ENCODE measurements around the gene SLC4A5.
"Not testable (repeated sequence)": the region's sequence is repeated elsewhere in the genome, so short reads cannot be mapped to it uniquely, and the experiment has no call there.

SLC4A5 gene

DNA sequence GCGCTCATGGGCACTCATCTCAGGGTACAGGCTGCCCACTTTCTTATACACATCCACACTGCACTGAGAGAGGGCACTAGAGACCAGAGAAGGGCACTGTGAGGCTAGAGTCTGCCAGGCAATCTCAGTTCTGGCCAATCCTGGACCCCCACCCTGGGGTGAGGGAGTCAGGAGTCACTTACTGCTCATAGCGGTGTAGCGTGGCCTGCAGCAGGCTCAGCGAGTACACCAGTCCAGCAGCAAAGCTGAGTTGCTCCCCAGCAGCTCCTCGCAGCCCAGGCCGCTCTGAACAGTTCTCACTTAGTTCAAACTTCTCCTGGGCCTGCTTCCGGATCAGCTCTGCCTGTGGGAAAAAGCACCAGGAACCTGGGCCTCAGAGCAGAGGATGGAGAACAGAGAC, 24.6 kb upstream of the SLC4A5 start:
- no peak for DNase-seq (ENCODE audit: low read depth, low spot score)
- no peak overlapping the region for H3K4me3 ChIP-seq (ENCODE audit: low read length)
- no CpG with 5 or more reads among the region's 7 CpGs for WGBS (ENCODE audit: insufficient coverage, insufficient read length)
- peaks cover 68% of the 10 kb centered on the region for H3K36me3 ChIP-seq (ENCODE audit: control insufficient read depth, insufficient read depth, low read length)
- no peaks in the 10 kb centered on the region for H3K27me3 ChIP-seq (ENCODE audit: control insufficient read depth, insufficient read depth, low read length)
- H3K9me3 ChIP-seq (ENCODE audit: control insufficient read depth, insufficient read depth, low read length) = no peaks in the 10 kb centered on the region
- H3K4me1 ChIP-seq (ENCODE audit: control insufficient read depth, insufficient read depth, low read length) = no peaks in the 10 kb centered on the region
- H3K27ac ChIP-seq (ENCODE audit: low read length) = no peak overlapping the region

DNA sequence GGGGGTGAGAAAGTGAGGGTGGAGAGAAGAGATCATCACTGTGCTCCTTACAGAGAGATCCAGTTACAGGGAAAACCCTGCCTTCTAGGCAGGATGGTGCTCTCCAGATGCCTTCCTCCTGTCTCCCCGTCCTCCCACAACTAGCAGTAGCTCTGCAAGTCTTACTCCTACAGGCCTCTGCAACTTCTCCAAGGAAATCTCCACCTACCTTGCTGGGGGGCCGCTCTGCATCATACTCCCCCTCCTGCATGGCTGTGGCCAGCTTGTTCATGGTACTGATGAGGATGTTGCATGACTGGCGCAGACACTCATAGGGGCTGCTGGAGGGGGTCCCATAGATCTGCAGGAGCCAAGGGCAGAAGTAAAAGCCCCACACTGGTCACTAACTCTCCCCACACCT, 22.8 kb upstream of the SLC4A5 start:
- no peak for DNase-seq (ENCODE audit: low read depth, low spot score)
- Histone ChIP-seq H3K27ac (ENCODE audit: low read length) (no peak overlapping the region), H3K9me3 (ENCODE audit: control insufficient read depth, insufficient read depth, low read length) (no peaks in the 10 kb centered on the region), H3K36me3 (ENCODE audit: control insufficient read depth, insufficient read depth, low read length) (peaks cover 80% of the 10 kb centered on the region), H3K27me3 (ENCODE audit: control insufficient read depth, insufficient read depth, low read length) (no peaks in the 10 kb centered on the region), H3K4me3 (ENCODE audit: low read length) (no peak overlapping the region), H3K4me1 (ENCODE audit: control insufficient read depth, insufficient read depth, low read length) (no peaks in the 10 kb centered on the region)
- no CpG with 5 or more reads among the region's 3 CpGs for WGBS (ENCODE audit: insufficient coverage, insufficient read length)

DNA sequence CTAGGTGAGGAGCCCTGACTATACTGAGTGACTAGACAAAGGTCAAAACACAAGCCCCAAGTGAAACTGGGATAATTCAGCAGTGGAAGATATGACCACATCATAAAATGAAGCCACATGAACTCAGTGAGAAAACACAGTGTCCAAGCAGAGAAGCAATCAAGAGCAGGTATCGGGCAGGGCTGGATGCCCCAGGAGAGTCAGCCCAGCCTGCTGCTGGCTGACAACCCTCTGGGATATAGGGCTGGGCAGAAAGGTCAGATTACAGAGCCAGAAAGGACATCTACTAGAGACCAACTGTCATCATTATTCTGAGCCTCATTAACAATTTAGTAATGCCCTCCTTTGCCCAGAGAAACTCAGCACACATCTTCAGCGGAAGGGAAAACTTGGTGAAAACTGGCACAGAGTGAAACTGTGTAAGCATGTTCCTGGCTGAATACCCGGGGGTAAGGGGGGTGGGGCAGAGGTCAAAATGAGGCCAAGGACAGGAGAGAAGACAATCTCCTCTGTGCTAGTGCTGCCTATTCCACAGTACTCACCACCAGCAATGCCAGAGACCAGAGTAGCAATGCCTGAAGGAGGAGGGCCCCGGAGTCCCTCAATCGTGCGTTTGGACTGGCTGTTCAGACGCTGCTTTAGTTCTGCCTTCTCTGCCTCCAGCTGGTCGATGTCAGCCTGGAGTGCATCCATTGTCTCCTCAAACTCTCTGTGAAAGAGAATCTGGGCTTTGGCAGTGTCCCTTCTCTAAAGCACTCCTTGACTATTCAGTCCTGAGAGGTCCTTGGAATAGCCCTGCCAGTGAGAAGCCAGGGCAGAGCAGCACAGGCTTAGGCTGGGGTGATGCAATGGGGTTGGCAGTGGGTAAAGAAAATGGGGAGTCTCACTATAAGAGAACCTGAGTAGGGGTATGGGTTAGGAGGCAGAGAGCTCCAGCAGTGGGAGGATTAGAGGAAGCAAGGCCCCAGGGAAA, 21.6 kb upstream of the SLC4A5 start:
- Histone ChIP-seq H3K4me1 (ENCODE audit: control insufficient read depth, insufficient read depth, low read length) (no peaks in the 10 kb centered on the region), H3K4me3 (ENCODE audit: low read length) (no peak overlapping the region), H3K9me3 (ENCODE audit: control insufficient read depth, insufficient read depth, low read length) (no peaks in the 10 kb centered on the region), H3K27ac (ENCODE audit: low read length) (no peak overlapping the region), H3K27me3 (ENCODE audit: control insufficient read depth, insufficient read depth, low read length) (no peaks in the 10 kb centered on the region), H3K36me3 (ENCODE audit: control insufficient read depth, insufficient read depth, low read length) (peaks cover 73% of the 10 kb centered on the region)
- DNase-seq (ENCODE audit: low read depth, low spot score) = no peak
- WGBS (ENCODE audit: insufficient coverage, insufficient read length) = no CpG with 5 or more reads among the region's 8 CpGs

DNA sequence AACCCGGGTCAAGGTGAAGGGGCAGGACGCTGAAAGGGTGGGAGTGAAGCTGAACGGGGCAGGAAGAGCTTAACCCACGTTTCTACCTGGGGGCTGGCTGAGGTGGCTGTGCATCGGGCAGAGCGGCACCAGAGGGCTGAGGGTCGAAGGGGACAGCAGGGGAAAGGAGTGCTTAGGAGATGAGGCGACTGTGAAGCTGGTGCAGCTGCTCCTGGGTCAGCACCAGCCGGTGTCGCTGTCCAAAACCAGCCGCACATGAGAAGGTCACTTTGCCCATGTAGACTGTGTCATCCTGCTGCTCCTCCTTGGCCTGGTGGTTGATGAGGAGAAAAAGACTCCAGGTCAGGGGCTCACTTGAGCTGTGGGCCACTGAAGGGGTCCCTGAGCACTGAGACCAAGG, 18.1 kb upstream of the SLC4A5 start:
- Histone ChIP-seq H3K27me3 (ENCODE audit: control insufficient read depth, insufficient read depth, low read length) (no peaks in the 10 kb centered on the region), H3K36me3 (ENCODE audit: control insufficient read depth, insufficient read depth, low read length) (peaks cover 48% of the 10 kb centered on the region)
- no CpG with 5 or more reads among the region's 11 CpGs for WGBS (ENCODE audit: insufficient coverage, insufficient read length)

DNA sequence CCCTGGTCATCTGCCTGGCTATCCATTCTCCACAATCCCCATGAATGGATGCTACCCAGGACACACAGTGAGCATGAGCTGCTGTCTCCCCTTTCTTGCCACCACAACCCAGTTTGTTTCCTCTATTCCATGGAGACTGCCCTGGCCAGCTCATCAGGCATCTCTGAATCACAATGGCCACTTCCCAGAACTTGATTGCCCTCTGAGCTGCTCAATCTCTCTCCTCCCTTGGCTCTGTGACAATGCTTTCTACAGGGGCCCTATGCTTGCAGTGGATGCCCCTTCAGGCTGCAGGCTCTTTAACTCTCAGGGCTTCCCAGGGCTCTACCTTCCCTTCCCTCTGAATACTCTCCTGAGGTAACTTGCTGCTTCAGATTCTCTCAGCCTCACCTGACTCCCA, 14.4 kb upstream of the SLC4A5 start:
- Histone ChIP-seq H3K4me3 (ENCODE audit: low read length) (no peak overlapping the region), H3K4me1 (ENCODE audit: control insufficient read depth, insufficient read depth, low read length) (no peaks in the 10 kb centered on the region), H3K36me3 (ENCODE audit: control insufficient read depth, insufficient read depth, low read length) (peaks cover 22% of the 10 kb centered on the region), H3K27ac (ENCODE audit: low read length) (no peak overlapping the region), H3K9me3 (ENCODE audit: control insufficient read depth, insufficient read depth, low read length) (no peaks in the 10 kb centered on the region), H3K27me3 (ENCODE audit: control insufficient read depth, insufficient read depth, low read length) (no peaks in the 10 kb centered on the region)
- no peak for DNase-seq (ENCODE audit: low read depth, low spot score)

More for the DNA sequence above, 18.1 kb upstream of the SLC4A5 start:
- H3K4me3 ChIP-seq (ENCODE audit: low read length) = no peak overlapping the region
- H3K4me1 ChIP-seq (ENCODE audit: control insufficient read depth, insufficient read depth, low read length) = no peaks in the 10 kb centered on the region
- no peak overlapping the region for H3K27ac ChIP-seq (ENCODE audit: low read length)
- DNase-seq (ENCODE audit: low read depth, low spot score) = no peak
- H3K9me3 ChIP-seq (ENCODE audit: control insufficient read depth, insufficient read depth, low read length) = no peaks in the 10 kb centered on the region

DNA sequence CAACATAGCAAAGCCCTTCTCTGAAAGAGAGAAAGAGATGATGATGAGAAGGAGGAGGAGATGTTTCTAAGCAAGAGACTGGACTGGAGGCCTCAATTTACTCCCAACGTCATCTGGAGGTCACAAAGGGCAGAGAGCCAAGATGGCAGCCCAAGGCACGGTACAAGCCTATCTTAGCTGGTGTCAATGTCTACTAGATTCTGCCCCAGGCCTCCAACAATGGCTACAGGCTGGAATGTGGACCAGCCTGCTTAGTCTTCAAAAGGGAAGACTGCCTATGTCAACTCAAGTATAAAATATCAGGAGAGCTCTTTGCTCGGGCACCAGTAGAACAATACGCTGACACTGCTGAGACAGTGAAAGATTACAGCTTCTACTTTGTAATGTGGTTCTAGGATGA, 6.7 kb upstream of the SLC4A5 start:
- Histone ChIP-seq H3K27me3 (ENCODE audit: control insufficient read depth, insufficient read depth, low read length) (no peaks in the 10 kb centered on the region), H3K4me3 (ENCODE audit: low read length) (no peak overlapping the region), H3K27ac (ENCODE audit: low read length) (no peak overlapping the region), H3K9me3 (ENCODE audit: control insufficient read depth, insufficient read depth, low read length) (no peaks in the 10 kb centered on the region), H3K4me1 (ENCODE audit: control insufficient read depth, insufficient read depth, low read length) (no peaks in the 10 kb centered on the region), H3K36me3 (ENCODE audit: control insufficient read depth, insufficient read depth, low read length) (no peaks in the 10 kb centered on the region)
- WGBS (ENCODE audit: insufficient coverage, insufficient read length) = no CpG with 5 or more reads among the region's 4 CpGs
- DNase-seq (ENCODE audit: low read depth, low spot score) = no peak

DNA sequence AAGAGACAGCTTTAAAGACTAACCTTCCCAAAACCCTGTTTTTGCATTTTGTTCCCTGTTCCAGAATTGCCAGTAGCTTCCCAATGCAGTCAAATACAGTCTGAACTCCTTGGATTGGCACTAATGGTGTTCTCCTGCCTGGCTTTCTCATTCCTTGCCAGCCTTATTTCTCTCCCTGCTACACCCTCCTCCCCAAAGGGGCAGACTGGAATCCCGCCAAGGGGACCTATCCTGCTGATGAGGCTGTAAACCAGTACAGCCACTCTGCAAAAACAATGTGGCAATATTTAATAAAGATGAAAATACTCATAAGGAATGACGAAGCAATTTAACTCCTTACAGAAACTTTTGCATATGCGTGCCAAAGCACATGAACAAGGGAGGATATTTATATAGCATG, 4.5 kb upstream of the SLC4A5 start:
- no peak for DNase-seq (ENCODE audit: low read depth, low spot score)
- whole genome bisulfite sequencing (ENCODE audit: insufficient coverage, insufficient read length) = no CpG with 5 or more reads among the region's 3 CpGs
- H3K36me3 ChIP-seq (ENCODE audit: control insufficient read depth, insufficient read depth, low read length) = no peaks in the 10 kb centered on the region
- no peak overlapping the region for H3K27ac ChIP-seq (ENCODE audit: low read length)
- H3K4me1 ChIP-seq (ENCODE audit: control insufficient read depth, insufficient read depth, low read length) = no peaks in the 10 kb centered on the region
- H3K9me3 ChIP-seq (ENCODE audit: control insufficient read depth, insufficient read depth, low read length) = no peaks in the 10 kb centered on the region
- no peaks in the 10 kb centered on the region for H3K27me3 ChIP-seq (ENCODE audit: control insufficient read depth, insufficient read depth, low read length)
- no peak overlapping the region for H3K4me3 ChIP-seq (ENCODE audit: low read length)

DNA sequence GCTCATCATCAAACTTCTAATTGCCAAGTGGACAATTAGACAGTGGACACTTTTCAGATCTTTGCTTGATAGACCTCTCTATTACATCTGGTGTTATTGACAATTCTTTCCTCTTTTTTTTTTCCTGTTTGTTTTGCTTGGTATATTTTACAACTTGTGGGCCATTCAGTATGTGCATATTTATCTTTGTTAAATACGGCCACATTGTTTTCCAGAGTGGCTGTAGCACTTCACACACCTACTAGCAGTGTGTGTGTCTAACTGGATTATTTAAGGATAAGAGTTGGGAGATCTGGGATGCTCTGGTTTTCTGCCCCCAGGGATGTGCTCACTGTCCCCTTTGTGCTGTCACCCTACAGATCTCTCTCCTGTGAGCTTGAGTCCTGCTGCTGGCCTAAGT, 4.1 kb upstream of the SLC4A5 start:
- no peak for DNase-seq (ENCODE audit: low read depth, low spot score)
- no peak overlapping the region for H3K4me3 ChIP-seq (ENCODE audit: low read length)
- no peaks in the 10 kb centered on the region for H3K4me1 ChIP-seq (ENCODE audit: control insufficient read depth, insufficient read depth, low read length)
- H3K27ac ChIP-seq (ENCODE audit: low read length) = no peak overlapping the region
- WGBS (ENCODE audit: insufficient coverage, insufficient read length) = no CpG with 5 or more reads among the region's 1 CpG
- no peaks in the 10 kb centered on the region for H3K27me3 ChIP-seq (ENCODE audit: control insufficient read depth, insufficient read depth, low read length)
- H3K36me3 ChIP-seq (ENCODE audit: control insufficient read depth, insufficient read depth, low read length) = no peaks in the 10 kb centered on the region
- no peaks in the 10 kb centered on the region for H3K9me3 ChIP-seq (ENCODE audit: control insufficient read depth, insufficient read depth, low read length)

DNA sequence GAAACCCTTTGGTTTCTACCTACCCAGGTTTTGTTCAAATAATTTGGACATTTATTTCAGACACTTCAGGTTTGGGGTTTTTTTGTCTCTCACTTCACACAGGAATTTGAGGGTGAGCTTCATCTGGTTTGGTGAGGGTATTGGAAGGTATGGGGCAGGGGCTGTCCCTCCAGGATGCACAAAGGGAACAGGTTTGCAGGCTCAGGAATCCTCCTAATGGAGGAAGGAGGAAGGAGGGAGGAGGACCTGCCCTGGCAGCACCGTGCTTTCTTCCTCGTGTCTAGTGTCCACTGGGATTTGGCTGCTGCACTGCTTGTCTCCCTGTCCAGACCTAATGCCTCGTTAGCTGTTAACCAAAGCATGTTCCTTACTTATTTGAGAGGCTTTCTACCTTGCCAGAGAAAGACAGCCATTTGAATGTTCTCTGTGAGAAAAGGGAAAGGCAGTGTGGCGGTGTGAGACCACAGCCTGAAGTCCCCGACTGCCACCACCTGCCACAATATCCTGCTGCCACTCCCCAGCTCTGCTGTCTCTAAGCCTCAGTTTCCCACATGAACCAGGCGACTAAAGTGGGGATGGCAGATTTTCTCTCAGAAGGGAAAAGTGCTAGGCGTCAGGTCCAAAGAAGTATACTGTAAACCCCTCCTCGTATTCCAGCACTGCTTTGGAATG, 2.2 kb upstream of the SLC4A5 start:
- H3K4me3 ChIP-seq (ENCODE audit: low read length) = no peak overlapping the region
- H3K27ac ChIP-seq (ENCODE audit: low read length) = no peak overlapping the region
- no CpG with 5 or more reads among the region's 8 CpGs for WGBS (ENCODE audit: insufficient coverage, insufficient read length)
- no peak for DNase-seq (ENCODE audit: low read depth, low spot score)
- no peaks in the 10 kb centered on the region for H3K36me3 ChIP-seq (ENCODE audit: control insufficient read depth, insufficient read depth, low read length)
- H3K27me3 ChIP-seq (ENCODE audit: control insufficient read depth, insufficient read depth, low read length) = no peaks in the 10 kb centered on the region
- H3K9me3 ChIP-seq (ENCODE audit: control insufficient read depth, insufficient read depth, low read length) = no peaks in the 10 kb centered on the region
- H3K4me1 ChIP-seq (ENCODE audit: control insufficient read depth, insufficient read depth, low read length) = no peaks in the 10 kb centered on the region

DNA sequence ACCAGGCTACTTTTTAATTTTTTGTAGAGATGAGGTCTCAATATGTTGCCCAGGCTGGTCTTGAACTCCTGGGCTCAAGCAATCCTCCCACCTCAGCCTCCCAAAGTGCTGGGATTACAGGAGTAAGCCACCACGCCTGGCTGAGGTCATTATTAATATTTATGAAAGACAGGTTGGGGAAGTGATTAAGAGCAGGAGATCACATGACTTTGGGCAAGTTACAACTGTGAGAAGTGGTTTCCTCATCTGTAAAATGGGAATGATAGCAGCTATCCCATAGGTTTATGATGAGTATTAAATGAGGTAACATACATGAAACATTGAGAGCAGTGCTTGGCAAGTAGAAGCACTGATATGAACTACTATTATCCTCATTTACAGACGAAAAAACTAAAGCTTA, 7.0 kb downstream of the SLC4A5 start:
- H3K4me3 ChIP-seq (ENCODE audit: low read length); H3K4me1 ChIP-seq (ENCODE audit: control insufficient read depth, insufficient read depth, low read length); H3K27ac ChIP-seq (ENCODE audit: low read length); H3K36me3 ChIP-seq (ENCODE audit: control insufficient read depth, insufficient read depth, low read length); DNase-seq (ENCODE audit: low read depth, low spot score); H3K9me3 ChIP-seq (ENCODE audit: control insufficient read depth, insufficient read depth, low read length); H3K27me3 ChIP-seq (ENCODE audit: control insufficient read depth, insufficient read depth, low read length): not testable (repeated sequence)
- no CpG with 5 or more reads among the region's 2 CpGs for WGBS (ENCODE audit: insufficient coverage, insufficient read length)
